ENCODE measurements around the gene HCN2.

DNA sequence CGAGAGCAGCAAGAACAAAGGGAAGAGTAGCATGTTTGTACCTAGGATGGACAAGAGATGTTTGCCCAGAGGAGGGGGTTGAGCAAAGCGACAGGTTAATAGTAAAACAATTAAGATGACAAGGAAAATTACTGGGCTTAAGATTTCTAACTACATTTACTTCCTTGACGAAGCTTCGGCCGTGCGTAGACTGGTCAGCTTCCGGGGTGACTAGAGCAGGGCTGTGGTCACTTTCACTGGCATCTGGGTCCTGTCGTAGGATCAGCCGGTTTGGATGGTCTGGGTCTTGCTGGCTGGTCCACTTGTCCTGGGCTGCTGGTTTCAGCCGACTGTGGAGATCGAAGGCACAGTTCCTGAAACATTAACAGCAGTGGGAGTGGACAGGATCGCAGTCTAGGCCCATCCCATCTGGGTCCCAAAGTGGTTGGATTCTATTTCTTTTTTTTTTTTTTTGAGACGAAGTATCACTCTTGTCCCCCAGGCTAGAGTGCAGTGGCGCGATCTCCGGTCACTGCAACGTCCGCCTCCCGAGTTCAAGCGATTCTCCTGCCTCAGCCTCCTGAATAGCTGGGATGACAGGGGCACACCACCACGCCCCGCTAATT is 22.3 kb upstream of the HCN2 start:
- no peak for TF ChIP-seq POLR2A (IDR thresholded peaks at IDR 0.05)
- TF ChIP-seq, protein P1, sequence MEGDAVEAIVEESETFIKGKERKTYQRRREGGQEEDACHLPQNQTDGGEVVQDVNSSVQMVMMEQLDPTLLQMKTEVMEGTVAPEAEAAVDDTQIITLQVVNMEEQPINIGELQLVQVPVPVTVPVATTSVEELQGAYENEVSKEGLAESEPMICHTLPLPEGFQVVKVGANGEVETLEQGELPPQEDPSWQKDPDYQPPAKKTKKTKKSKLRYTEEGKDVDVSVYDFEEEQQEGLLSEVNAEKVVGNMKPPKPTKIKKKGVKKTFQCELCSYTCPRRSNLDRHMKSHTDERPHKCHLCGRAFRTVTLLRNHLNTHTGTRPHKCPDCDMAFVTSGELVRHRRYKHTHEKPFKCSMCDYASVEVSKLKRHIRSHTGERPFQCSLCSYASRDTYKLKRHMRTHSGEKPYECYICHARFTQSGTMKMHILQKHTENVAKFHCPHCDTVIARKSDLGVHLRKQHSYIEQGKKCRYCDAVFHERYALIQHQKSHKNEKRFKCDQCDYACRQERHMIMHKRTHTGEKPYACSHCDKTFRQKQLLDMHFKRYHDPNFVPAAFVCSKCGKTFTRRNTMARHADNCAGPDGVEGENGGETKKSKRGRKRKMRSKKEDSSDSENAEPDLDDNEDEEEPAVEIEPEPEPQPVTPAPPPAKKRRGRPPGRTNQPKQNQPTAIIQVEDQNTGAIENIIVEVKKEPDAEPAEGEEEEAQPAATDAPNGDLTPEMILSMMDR (IDR thresholded peaks at IDR 0.05) = no peak

Measured in upper lobe of left lung (tissue), 4 donors.